Measurements from ENCODE around the gene SNX25. TPM values are rescaled to one million over a fixed set of nuclear protein-coding genes. Genes with fewer than 3 reads are reported as not detected.

Gene SNX25
- total RNA-seq, 4 donors from 2014 or later = 5.5 to 18.9 (median 7.5) TPM

GRCh38 chr4:185242749-185243533, 33.5 kb downstream of the SNX25 start:
- intact Hi-C loops (cut with DNase I) = no loop called here
- WGBS, 2 donors = 69 to 77% methylated on average over 6 of the region's 6 CpGs

GRCh38 chr4:185243879-185244278, 34.5 kb downstream of the SNX25 start:
- TF ChIP-seq CTCF (IDR thresholded peaks at IDR 0.05) (no peak), POLR2A (IDR thresholded peaks at IDR 0.05) (no peak)
- peaks cover 0 to 1% (median 0%) of the 10 kb centered on the region in 3 donors for H3K9me3 ChIP-seq
- WGBS, 2 donors = 95 to 98% methylated on average over 4 of the region's 4 CpGs
- H3K27me3 ChIP-seq = no peaks in the 10 kb centered on the region
- no peak overlapping the region for H3K4me3 ChIP-seq
- no peak for DNase-seq
- peaks cover 0 to 9% (median 0%) of the 10 kb centered on the region in 3 donors for H3K4me1 ChIP-seq
- intact Hi-C loops (cut with DNase I) = no loop called here
- no peaks in the 10 kb centered on the region for H3K36me3 ChIP-seq
- H3K27ac ChIP-seq = no peak overlapping the region

More at GRCh38 chr4:185242749-185243533, 33.5 kb downstream of the SNX25 start:
- H3K27me3 ChIP-seq = no peaks in the 10 kb centered on the region
- no peak for DNase-seq
- H3K36me3 ChIP-seq = no peaks in the 10 kb centered on the region
- peaks cover 0 to 3% (median 0%) of the 10 kb centered on the region in 3 donors for H3K9me3 ChIP-seq
- peaks cover 0 to 9% (median 0%) of the 10 kb centered on the region in 3 donors for H3K4me1 ChIP-seq
- H3K4me3 ChIP-seq = no peak overlapping the region
- no peak for TF ChIP-seq POLR2A (IDR thresholded peaks at IDR 0.05)
- no peak for TF ChIP-seq CTCF (IDR thresholded peaks at IDR 0.05)
- no peak overlapping the region for H3K27ac ChIP-seq

GRCh38 chr4:185244763-185245162, 35.4 kb downstream of the SNX25 start:
- TF ChIP-seq CTCF (IDR thresholded peaks at IDR 0.05) (no peak), POLR2A (IDR thresholded peaks at IDR 0.05) (no peak)
- Histone ChIP-seq H3K27me3 (no peaks in the 10 kb centered on the region), H3K4me3 (no peak overlapping the region), H3K4me1 (peaks cover 0 to 9% (median 0%) of the 10 kb centered on the region in 3 donors), H3K36me3 (no peaks in the 10 kb centered on the region), H3K27ac (no peak overlapping the region), H3K9me3 (no peaks in the 10 kb centered on the region)
- DNase-seq = no peak
- 59 to 65% methylated on average over 4 of the region's 4 CpGs for WGBS, 2 donors
- intact Hi-C loops (cut with DNase I) = no loop called here

GRCh38 chr4:185246453-185246852, 37.1 kb downstream of the SNX25 start:
- Histone ChIP-seq H3K27ac (no peak overlapping the region), H3K9me3 (no peaks in the 10 kb centered on the region), H3K27me3 (no peaks in the 10 kb centered on the region), H3K36me3 (no peaks in the 10 kb centered on the region), H3K4me3 (no peak overlapping the region), H3K4me1 (peaks cover 0 to 9% (median 0%) of the 10 kb centered on the region in 3 donors)
- DNase-seq = no peak
- TF ChIP-seq POLR2A (IDR thresholded peaks at IDR 0.05) (no peak), CTCF (IDR thresholded peaks at IDR 0.05) (no peak)
- WGBS, 2 donors = 59 to 79% methylated on average over 1 of the region's 1 CpG
- intact Hi-C loops (cut with DNase I) = no loop called here

GRCh38 chr4:185247151-185247550, 37.8 kb downstream of the SNX25 start:
- TF ChIP-seq POLR2A (IDR thresholded peaks at IDR 0.05) (no peak), CTCF (IDR thresholded peaks at IDR 0.05) (no peak)
- Histone ChIP-seq H3K27ac (no peak overlapping the region), H3K36me3 (no peaks in the 10 kb centered on the region), H3K4me1 (peaks cover 0 to 13% (median 3%) of the 10 kb centered on the region in 3 donors), H3K4me3 (no peak overlapping the region), H3K27me3 (no peaks in the 10 kb centered on the region), H3K9me3 (no peaks in the 10 kb centered on the region)
- 71 to 73% methylated on average over 1 of the region's 1 CpG for WGBS, 2 donors
- DNase-seq = no peak
- intact Hi-C loops (cut with DNase I) = no loop called here

Measured in esophagus squamous epithelium (tissue), 5 donors.